Fibroblast of lung (primary cell): ENCODE data around the gene RASSF9. TPM values are rescaled to one million over a fixed set of nuclear protein-coding genes. Genes with fewer than 3 reads are reported as not detected.

Experiments
- DNase-seq, 2 donors: peaks; one replicate each; pipeline versions ENCODE4 v3.0.0 to v3.0.0-alpha.2; 2010; ENCODE audit warnings: low read depth in 2 of 2
- H2AFZ ChIP-seq: 2 replicates; pipeline ENCODE4 v1.5.1; 2012; ENCODE audit warnings: low read length, control low read depth, inconsistent platforms
- H3K27ac ChIP-seq: 2 replicates; pipeline ENCODE4 v1.5.1; 2011; ENCODE audit warnings: low read length, control low read depth; ENCODE audit not compliant: insufficient read depth
- H3K27me3 ChIP-seq: 2 replicates; pipeline ENCODE4 v1.5.1; 2011; ENCODE audit warnings: mild to moderate bottlenecking, low read length; ENCODE audit not compliant: control insufficient read depth, insufficient read depth
- H3K36me3 ChIP-seq: 2 replicates; pipeline ENCODE4 v1.5.1; 2011; ENCODE audit warnings: low read length; ENCODE audit not compliant: control insufficient read depth, insufficient read depth
- H3K4me1 ChIP-seq: 2 replicates; pipeline ENCODE4 v1.5.1; 2011; ENCODE audit warnings: low read length; ENCODE audit not compliant: control insufficient read depth, insufficient read depth; ENCODE audit errors: extremely low read depth
- H3K4me2 ChIP-seq: 2 replicates; pipeline ENCODE4 v1.5.1; 2011; ENCODE audit warnings: low read length, control low read depth; ENCODE audit not compliant: insufficient read depth; ENCODE audit errors: extremely low read depth
- H3K4me3 ChIP-seq, 4 experiments: fragments of 200-600 bp in 1 of 4; sonication (generic) in 1 of 4; replicated peaks in 1 of 4; 2 replicates each; pipeline ENCODE4 v1.5.1; 2011 to 2016; ENCODE audit warnings: low read length in 4 of 4, low read depth in 3 of 4, mild to moderate bottlenecking in 3 of 4, control low read depth in 2 of 4, inconsistent platforms in 1 of 4, mixed read lengths in 1 of 4; ENCODE audit not compliant: insufficient read depth in 1 of 4; ENCODE audit errors: control extremely low read depth in 1 of 4
- H3K79me2 ChIP-seq: 2 replicates; pipeline ENCODE4 v1.5.1; 2012; ENCODE audit warnings: mild to moderate bottlenecking, low read length, inconsistent platforms; ENCODE audit not compliant: control insufficient read depth, insufficient read depth
- H3K9ac ChIP-seq: 2 replicates; pipeline ENCODE4 v1.5.1; 2011; ENCODE audit warnings: mild to moderate bottlenecking, low read length, control low read depth; ENCODE audit not compliant: insufficient read depth
- H3K9me3 ChIP-seq: 2 replicates; pipeline ENCODE4 v1.5.1; 2012; ENCODE audit warnings: low read depth, low read length; ENCODE audit not compliant: control insufficient read depth, insufficient read depth
- H4K20me1 ChIP-seq: 2 replicates; pipeline ENCODE4 v1.5.1; 2011; ENCODE audit warnings: low read length; ENCODE audit not compliant: control insufficient read depth, insufficient read depth; ENCODE audit errors: extremely low read depth
- EZH2 ChIP-seq: IDR thresholded peaks from 2 replicates; pipeline ENCODE4 v1.5.1; 2012; ENCODE audit warnings: low read length, control low read depth, mild to moderate bottlenecking; ENCODE audit errors: missing control alignments
- polyA plus RNA-seq, 2 donors: library from polyadenylated mRNA; depleted of rRNA in 1 of 2; stranded (reverse) in 1 of 2; unstranded in 1 of 2; fragments of >200 nt; gene quantifications; 2 replicates each; pipeline ENCODE4 v1.2.1, GENCODE V29; 2011 to 2012; ENCODE audit warnings: missing spikeins in 1 of 2
- total RNA-seq: library from RNA; depleted of rRNA; stranded (reverse); fragments of >200 nt; gene quantifications from 2 replicates; pipeline ENCODE4 v1.2.1, GENCODE V29; 2014
- TF ChIP-seq, protein P1 (sequence below), 2 donors: IDR thresholded peaks in 1 of 2; conservative IDR thresholded peaks in 1 of 2; 1 replicate in 1 of 2; 2 replicates in 1 of 2; pipeline ENCODE4 v1.5.1; 2011 to 2012; ENCODE audit warnings: low read length in 2 of 2, control low read depth in 1 of 2, inconsistent platforms in 1 of 2, low read depth in 1 of 2, mild to moderate bottlenecking in 1 of 2

Gene RASSF9
- total and polyA plus RNA-seq, 2 donors (not counting 1 experiment from before 2014, with no cell fraction given) = 0.08 to 0.33 TPM

GRCh38 chr12:85804663-85805062 lies 31.5 kb downstream of the RASSF9 start:
- no peaks in the 10 kb centered on the region for H3K27me3 ChIP-seq
- peak in 1 of 2 donors; percentile 89 for DNase-seq
- H3K79me2 ChIP-seq = no peaks in the 10 kb centered on the region
- H4K20me1 ChIP-seq = no peaks in the 10 kb centered on the region
- H3K9ac ChIP-seq = no peak overlapping the region
- no peak overlapping the region for H3K4me3 ChIP-seq
- TF ChIP-seq EZH2 = no peak
- TF ChIP-seq, protein P1, sequence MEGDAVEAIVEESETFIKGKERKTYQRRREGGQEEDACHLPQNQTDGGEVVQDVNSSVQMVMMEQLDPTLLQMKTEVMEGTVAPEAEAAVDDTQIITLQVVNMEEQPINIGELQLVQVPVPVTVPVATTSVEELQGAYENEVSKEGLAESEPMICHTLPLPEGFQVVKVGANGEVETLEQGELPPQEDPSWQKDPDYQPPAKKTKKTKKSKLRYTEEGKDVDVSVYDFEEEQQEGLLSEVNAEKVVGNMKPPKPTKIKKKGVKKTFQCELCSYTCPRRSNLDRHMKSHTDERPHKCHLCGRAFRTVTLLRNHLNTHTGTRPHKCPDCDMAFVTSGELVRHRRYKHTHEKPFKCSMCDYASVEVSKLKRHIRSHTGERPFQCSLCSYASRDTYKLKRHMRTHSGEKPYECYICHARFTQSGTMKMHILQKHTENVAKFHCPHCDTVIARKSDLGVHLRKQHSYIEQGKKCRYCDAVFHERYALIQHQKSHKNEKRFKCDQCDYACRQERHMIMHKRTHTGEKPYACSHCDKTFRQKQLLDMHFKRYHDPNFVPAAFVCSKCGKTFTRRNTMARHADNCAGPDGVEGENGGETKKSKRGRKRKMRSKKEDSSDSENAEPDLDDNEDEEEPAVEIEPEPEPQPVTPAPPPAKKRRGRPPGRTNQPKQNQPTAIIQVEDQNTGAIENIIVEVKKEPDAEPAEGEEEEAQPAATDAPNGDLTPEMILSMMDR (conservative IDR thresholded peaks at IDR 0.05 in 1 of 2, IDR thresholded peaks at IDR 0.05 in 1 of 2; ENCODE audit: low read depth in 1 of 2, low read length in 2 of 2) = no peak
- H2AFZ ChIP-seq = no peak overlapping the region
- H3K4me1 ChIP-seq = no peaks in the 10 kb centered on the region
- H3K9me3 ChIP-seq = no peaks in the 10 kb centered on the region
- no peak overlapping the region for H3K4me2 ChIP-seq
- H3K36me3 ChIP-seq = no peaks in the 10 kb centered on the region
- no peak overlapping the region for H3K27ac ChIP-seq

DNA sequence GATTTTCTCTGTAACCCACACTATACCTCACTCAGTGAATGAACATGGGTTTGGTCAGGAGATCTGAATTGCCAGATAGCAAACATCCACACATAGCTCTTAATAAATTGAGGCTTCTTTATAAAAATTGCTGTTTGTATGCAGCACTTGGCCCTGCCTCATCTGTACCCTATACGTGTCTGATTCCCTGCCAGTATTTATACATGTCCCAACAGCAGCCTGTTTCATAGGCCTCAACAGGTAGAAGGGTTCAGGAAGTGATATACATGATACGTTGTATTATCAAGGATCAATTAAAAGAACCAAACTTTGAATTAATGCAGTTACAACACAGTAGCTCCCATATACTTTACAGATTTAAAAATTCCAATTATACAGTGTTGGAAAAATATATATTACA lies 32.3 kb downstream of the RASSF9 start:
- no peak for TF ChIP-seq EZH2
- TF ChIP-seq, protein P1 (conservative IDR thresholded peaks at IDR 0.05 in 1 of 2, IDR thresholded peaks at IDR 0.05 in 1 of 2; ENCODE audit: low read depth in 1 of 2, low read length in 2 of 2) = no peak
- no peak overlapping the region for H3K27ac ChIP-seq

DNA sequence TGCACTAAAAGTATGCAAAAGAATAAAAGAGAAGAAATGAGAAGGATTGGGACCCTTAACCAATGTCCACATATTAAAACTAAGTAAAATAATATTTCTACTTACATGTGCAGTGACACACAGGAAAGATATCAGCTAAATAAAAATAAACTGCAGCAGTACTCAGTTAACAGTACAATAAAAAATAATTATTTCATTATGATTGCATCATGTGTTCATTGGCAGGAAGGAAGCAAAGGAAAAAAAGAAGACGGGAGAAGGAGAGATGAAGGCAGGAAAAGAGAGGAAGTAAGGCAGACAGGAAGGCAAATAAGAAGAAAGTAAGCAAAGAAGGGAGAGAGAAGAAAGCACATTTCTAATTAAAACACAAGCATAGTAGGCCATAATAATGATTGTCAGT lies 33.0 kb downstream of the RASSF9 start:
- Histone ChIP-seq H3K79me2 (no peaks in the 10 kb centered on the region), H2AFZ (no peak overlapping the region), H3K27ac (no peak overlapping the region), H3K36me3 (no peaks in the 10 kb centered on the region), H3K4me2 (no peak overlapping the region), H4K20me1 (no peaks in the 10 kb centered on the region), H3K9ac (no peak overlapping the region), H3K4me1 (no peaks in the 10 kb centered on the region), H3K27me3 (no peaks in the 10 kb centered on the region), H3K9me3 (no peaks in the 10 kb centered on the region), H3K4me3 (peak overlapping the region in 1 of 4 experiments; percentile 66)
- peak; percentile 9 to 66 for DNase-seq
- TF ChIP-seq, protein P1 (conservative IDR thresholded peaks at IDR 0.05 in 1 of 2, IDR thresholded peaks at IDR 0.05 in 1 of 2; ENCODE audit: low read depth in 1 of 2, low read length in 2 of 2) = no peak
- TF ChIP-seq EZH2 = no peak

More for the DNA sequence above, 32.3 kb downstream of the RASSF9 start:
- Histone ChIP-seq H3K4me2 (no peak overlapping the region), H4K20me1 (no peaks in the 10 kb centered on the region), H3K4me3 (no peak overlapping the region), H3K4me1 (no peaks in the 10 kb centered on the region), H3K79me2 (no peaks in the 10 kb centered on the region), H3K27me3 (no peaks in the 10 kb centered on the region), H3K36me3 (no peaks in the 10 kb centered on the region), H3K9ac (no peak overlapping the region), H3K9me3 (no peaks in the 10 kb centered on the region), H2AFZ (no peak overlapping the region)
- DNase-seq = no peak
